OCI-LY3 (cell line): ENCODE data around the gene KRTAP13-3.

Source experiments
- H2AFZ ChIP-seq: fragments of 200-600, 300-600 bp; shearing (Covaris generic); 2 replicates; pipeline ENCODE4 v1.6.0; 2014; ENCODE audit warnings: antibody characterized with exemption, low read depth, low read length
- H3K27ac ChIP-seq: fragments of 200-600, 300-600 bp; sonication (generic); 2 replicates; pipeline ENCODE4 v1.5.1; 2014; ENCODE audit warnings: mild to moderate bottlenecking, low read length, moderate library complexity, mixed read lengths
- H3K27me3 ChIP-seq: fragments of 200-600, 300-600 bp; sonication (generic); 2 replicates; pipeline ENCODE4 v1.6.1; 2014; ENCODE audit warnings: low read depth, low read length, mixed read lengths
- H3K36me3 ChIP-seq: fragments of 200-600, 300-600 bp; sonication (generic); replicated peaks from 2 replicates; pipeline ENCODE3; 2014; ENCODE audit warnings: low read depth, low read length, mixed read lengths
- H3K4me1 ChIP-seq: fragments of 300-600, 200-600 bp; sonication (generic); 2 replicates; pipeline ENCODE4 v1.6.1; 2014; ENCODE audit warnings: low read length, mixed read lengths
- H3K4me2 ChIP-seq: fragments of 200-600, 300-600 bp; sonication (generic); 2 replicates; pipeline ENCODE4 v1.6.1; 2014; ENCODE audit warnings: low read length, mixed read lengths
- H3K4me3 ChIP-seq: fragments of 300-600, 200-600 bp; sonication (generic); 2 replicates; pipeline ENCODE4 v1.5.1; 2014; ENCODE audit warnings: antibody characterized with exemption, mild to moderate bottlenecking, low read length, moderate library complexity
- H3K79me2 ChIP-seq: fragments of 300-600, 200-600 bp; shearing (Covaris generic); 2 replicates; pipeline ENCODE4 v1.6.1; 2014; ENCODE audit warnings: mild to moderate bottlenecking, low read length, mixed read lengths
- H3K9ac ChIP-seq: fragments of 300-600, 200-600 bp; shearing (Covaris generic); 2 replicates; pipeline ENCODE4 v1.6.0; 2014; ENCODE audit warnings: mild to moderate bottlenecking, low read length, moderate library complexity
- H3K9me3 ChIP-seq: fragments of 200-600, 300-600 bp; shearing (Covaris generic); 2 replicates; pipeline ENCODE4 v1.6.1; 2014; ENCODE audit warnings: low read length, mixed read lengths; ENCODE audit not compliant: insufficient read depth
- H4K20me1 ChIP-seq: fragments of 200-600, 300-600 bp; sonication (generic); 2 replicates; pipeline ENCODE4 v1.6.1; 2016; ENCODE audit warnings: low read length, mixed read lengths; ENCODE audit not compliant: insufficient read depth
- EZH2phosphoT487 ChIP-seq: fragments of 200-600 bp; shearing (Covaris generic); IDR thresholded peaks from 2 replicates; pipeline ENCODE4 v1.6.1; 2018; ENCODE audit warnings: antibody characterized with exemption, mixed run types, low read depth
- TF ChIP-seq, protein P1 (sequence below): fragments of 200-600, 300-600 bp; sonication (generic); IDR thresholded peaks from 2 replicates; pipeline ENCODE4 v1.5.1; 2014; ENCODE audit warnings: antibody characterized with exemption, low read length, low read depth

Gene KRTAP13-3

DNA sequence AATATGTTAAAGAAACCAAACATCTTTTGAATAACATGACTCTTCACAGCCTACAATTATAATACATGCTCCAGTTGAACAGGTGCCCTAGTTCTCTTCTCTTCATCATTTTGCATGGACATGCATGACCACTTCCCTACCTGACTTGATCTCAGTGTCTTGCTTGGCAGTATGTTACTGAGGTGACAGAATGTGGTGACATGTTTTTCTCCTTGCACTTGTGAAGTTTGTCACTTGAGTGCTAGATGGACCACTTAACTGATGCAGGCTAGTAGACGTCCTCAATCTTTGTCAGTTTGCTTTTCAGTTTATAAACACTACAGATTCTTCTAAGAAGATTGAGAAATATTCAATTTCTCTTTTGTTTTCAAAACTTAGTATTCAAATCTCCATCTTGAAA is 43.5 kb downstream of the KRTAP13-3 start:
- Histone ChIP-seq H3K4me1 (no peaks in the 10 kb centered on the region; the same call in 1 of the 2 replicates), H3K36me3 (no peaks in the 10 kb centered on the region), H3K4me3 (no peak overlapping the region), H3K27me3 (no peaks in the 10 kb centered on the region), H3K4me2 (no peak overlapping the region), H3K79me2 (no peaks in the 10 kb centered on the region), H4K20me1 (no peaks in the 10 kb centered on the region), H3K9ac (no peak overlapping the region), H3K27ac (no peak overlapping the region), H2AFZ (no peak overlapping the region), H3K9me3 (no peaks in the 10 kb centered on the region)
- TF ChIP-seq, protein P1, sequence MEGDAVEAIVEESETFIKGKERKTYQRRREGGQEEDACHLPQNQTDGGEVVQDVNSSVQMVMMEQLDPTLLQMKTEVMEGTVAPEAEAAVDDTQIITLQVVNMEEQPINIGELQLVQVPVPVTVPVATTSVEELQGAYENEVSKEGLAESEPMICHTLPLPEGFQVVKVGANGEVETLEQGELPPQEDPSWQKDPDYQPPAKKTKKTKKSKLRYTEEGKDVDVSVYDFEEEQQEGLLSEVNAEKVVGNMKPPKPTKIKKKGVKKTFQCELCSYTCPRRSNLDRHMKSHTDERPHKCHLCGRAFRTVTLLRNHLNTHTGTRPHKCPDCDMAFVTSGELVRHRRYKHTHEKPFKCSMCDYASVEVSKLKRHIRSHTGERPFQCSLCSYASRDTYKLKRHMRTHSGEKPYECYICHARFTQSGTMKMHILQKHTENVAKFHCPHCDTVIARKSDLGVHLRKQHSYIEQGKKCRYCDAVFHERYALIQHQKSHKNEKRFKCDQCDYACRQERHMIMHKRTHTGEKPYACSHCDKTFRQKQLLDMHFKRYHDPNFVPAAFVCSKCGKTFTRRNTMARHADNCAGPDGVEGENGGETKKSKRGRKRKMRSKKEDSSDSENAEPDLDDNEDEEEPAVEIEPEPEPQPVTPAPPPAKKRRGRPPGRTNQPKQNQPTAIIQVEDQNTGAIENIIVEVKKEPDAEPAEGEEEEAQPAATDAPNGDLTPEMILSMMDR, result no peak
- TF ChIP-seq EZH2phosphoT487, result no peak
